NCI-H1092 treated with DMSO at 0.1 percent for 48 hours (cell line): ENCODE measurements around the gene EFCAB3.
"Not testable (repeated sequence)": the region's sequence is repeated elsewhere in the genome, so short reads cannot be mapped to it uniquely, and the experiment has no call there.

Experiments
- DNase-seq: peaks from one replicate; lab custom pipeline; 2025; lab: John Stamatoyannopoulos, UW

EFCAB3 gene

GRCh38 chr17:62380253-62380652 lies at the start of gene EFCAB3:
Gene EFCAB3, plus strand, starts transcription at chr17:62380553. Its CDS starts 2,427 bp downstream, at chr17:62382980.
- DNase-seq, result no peak

GRCh38 chr17:62336527-62336926 lies 43.8 kb upstream of the EFCAB3 start:
- DNase-seq, result no peak

GRCh38 chr17:62343764-62344270 lies 36.5 kb upstream of the EFCAB3 start:
- no peak for DNase-seq

- no peak for DNase-seq
Observed at GRCh38 chr17:62351176-62351575, 29.2 kb upstream of the EFCAB3 start.

- no peak for DNase-seq
Observed at GRCh38 chr17:62366191-62366590, 14.2 kb upstream of the EFCAB3 start.

GRCh38 chr17:62381561-62381960 lies 1.2 kb downstream of the EFCAB3 start:
- DNase-seq, result no peak

- no peak for DNase-seq
Observed at GRCh38 chr17:62388856-62389255, 8.5 kb downstream of the EFCAB3 start.

GRCh38 chr17:62392908-62393307 lies 12.6 kb downstream of the EFCAB3 start:
- DNase-seq, result no peak

GRCh38 chr17:62398891-62399290 lies 18.5 kb downstream of the EFCAB3 start:
- no peak for DNase-seq

- no peak for DNase-seq
Observed at GRCh38 chr17:62405451-62405850, 25.1 kb downstream of the EFCAB3 start.

- DNase-seq, result not testable (repeated sequence)
Observed at GRCh38 chr17:62413090-62413489, 32.7 kb downstream of the EFCAB3 start.

GRCh38 chr17:62423647-62424461 lies 43.5 kb downstream of the EFCAB3 start, which contains the start of gene METTL2A:
Gene METTL2A, plus strand, starts transcription at chr17:62423897. Its CDS starts 6 bp downstream, at chr17:62423903.
- peak; percentile 90 for DNase-seq

- not testable (repeated sequence) for DNase-seq
Observed at GRCh38 chr17:62426214-62426613, 45.9 kb downstream of the EFCAB3 start.

- not testable (repeated sequence) for DNase-seq
Observed at GRCh38 chr17:62435251-62435650, 54.9 kb downstream of the EFCAB3 start.

- DNase-seq, result not testable (repeated sequence)
Observed at GRCh38 chr17:62441181-62441580, 60.8 kb downstream of the EFCAB3 start.

GRCh38 chr17:62444063-62444462 lies 63.7 kb downstream of the EFCAB3 start:
- no peak for DNase-seq

GRCh38 chr17:62445791-62446190 lies 65.4 kb downstream of the EFCAB3 start:
- DNase-seq, result not testable (repeated sequence)

- not testable (repeated sequence) for DNase-seq
Observed at GRCh38 chr17:62452195-62452594, 71.8 kb downstream of the EFCAB3 start.

GRCh38 chr17:62453041-62453440 lies 72.7 kb downstream of the EFCAB3 start:
- not testable (repeated sequence) for DNase-seq

GRCh38 chr17:62453656-62454055 lies 73.3 kb downstream of the EFCAB3 start:
- not testable (repeated sequence) for DNase-seq

- DNase-seq, result not testable (repeated sequence)
Observed at GRCh38 chr17:62454111-62454510, 73.8 kb downstream of the EFCAB3 start.

GRCh38 chr17:62456016-62456415 lies 75.7 kb downstream of the EFCAB3 start:
- DNase-seq, result no peak

- not testable (repeated sequence) for DNase-seq
Observed at GRCh38 chr17:62458483-62458882, 78.1 kb downstream of the EFCAB3 start.
